HG03159 (cell line): ENCODE measurements around the gene CTNNAL1.
A peak's percentile ranks its signal among the peaks of the same experiment; 100 is the strongest.
"Not testable (repeated sequence)": the region's sequence is repeated elsewhere in the genome, so short reads cannot be mapped to it uniquely, and the experiment has no call there.

ENCODE experiments used
- ATAC-seq: cut with Tn5 transposase; IDR thresholded peaks from one replicate; pipeline ENCODE4 v1.9.1; 2021; ENCODE audit warnings: mild to moderate bottlenecking, moderate library complexity; ENCODE audit not compliant: unreplicated experiment

Gene CTNNAL1

DNA sequence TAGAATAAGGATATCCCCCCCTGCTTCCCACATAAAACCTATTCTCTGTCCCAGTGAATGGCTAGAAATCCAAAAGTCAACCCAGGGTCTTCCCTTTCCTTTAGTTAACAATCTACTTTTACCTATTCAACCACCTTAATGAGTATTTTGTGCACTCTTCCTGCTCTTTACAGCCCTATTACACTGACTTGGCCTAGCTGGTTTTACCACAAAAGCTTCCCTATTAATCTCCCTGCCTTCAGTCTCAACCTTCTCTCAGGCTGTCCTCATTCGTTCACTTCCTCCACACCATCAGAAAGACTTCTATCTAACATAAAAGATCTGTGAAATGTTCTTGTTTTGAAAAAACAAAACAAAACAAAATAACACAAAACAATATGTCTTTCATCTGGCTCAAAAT lies 16.2 kb downstream of the CTNNAL1 start:
- no peak for ATAC-seq

DNA sequence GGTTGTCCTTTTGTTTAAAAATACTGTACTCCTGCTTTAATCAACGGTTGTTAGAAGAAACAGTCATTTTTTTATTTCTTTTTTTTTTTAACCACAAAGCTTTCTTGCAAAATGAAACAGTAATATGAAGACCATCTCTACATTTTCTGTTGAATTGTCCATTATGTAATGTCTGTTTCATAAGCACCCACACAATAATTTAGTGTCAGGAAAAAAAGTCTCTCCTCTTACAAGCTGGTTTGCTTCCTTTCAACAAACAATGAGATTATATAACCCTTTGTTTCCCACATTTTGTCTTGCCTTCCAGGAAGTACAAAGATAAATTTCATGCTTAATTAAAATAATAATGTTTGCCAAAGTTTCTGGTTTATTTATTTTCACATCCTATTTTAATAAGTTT lies 16.7 kb downstream of the CTNNAL1 start:
- ATAC-seq = no peak

GRCh38 chr9:108994695-108995094 lies 18.6 kb downstream of the CTNNAL1 start:
- peak; percentile 98 for ATAC-seq

DNA sequence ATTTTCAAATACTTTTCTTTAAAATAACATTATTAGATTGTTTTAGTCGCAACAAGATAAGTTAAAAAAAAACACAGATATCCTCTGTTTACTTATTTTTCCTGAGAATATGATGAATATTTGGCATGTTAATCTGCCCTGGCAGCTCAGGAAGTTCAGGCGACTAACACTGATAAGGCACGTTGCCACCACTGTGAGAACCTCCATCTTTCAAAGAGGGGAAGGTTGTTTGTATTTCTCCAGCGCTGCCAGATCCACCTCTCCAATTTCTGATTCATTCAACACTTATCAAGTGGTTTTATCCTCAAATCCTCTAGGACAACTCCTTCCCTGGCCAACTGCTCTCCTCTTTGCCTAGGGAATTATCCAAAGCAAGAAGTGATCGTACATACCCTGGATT lies 21.8 kb downstream of the CTNNAL1 start:
- no peak for ATAC-seq

DNA sequence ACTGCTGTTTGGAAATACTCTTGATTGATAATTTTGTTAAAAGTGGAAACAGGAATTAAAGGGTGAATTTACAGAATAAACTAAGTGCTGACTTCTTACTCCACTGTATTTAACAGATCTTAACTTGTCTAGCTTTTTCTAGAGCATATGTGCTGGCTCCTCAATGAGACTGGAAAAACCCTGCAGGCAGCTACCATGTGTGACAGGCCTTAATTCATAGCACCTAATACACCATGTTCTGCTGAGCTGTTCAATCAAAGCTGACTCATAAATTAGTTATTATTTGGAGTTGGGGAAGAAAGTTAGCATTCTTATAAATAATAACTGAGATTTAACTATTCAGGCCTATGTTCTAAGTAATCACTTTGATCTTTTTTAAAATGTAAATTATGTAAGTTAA lies 29.4 kb downstream of the CTNNAL1 start:
- ATAC-seq = no peak

- ATAC-seq = no peak
Observed at GRCh38 chr9:108980893-108981292, 32.4 kb downstream of the CTNNAL1 start.

- ATAC-seq = no peak
Observed at GRCh38 chr9:108978205-108978604, 35.1 kb downstream of the CTNNAL1 start.

GRCh38 chr9:108973895-108974294 lies 39.4 kb downstream of the CTNNAL1 start:
- no peak for ATAC-seq

DNA sequence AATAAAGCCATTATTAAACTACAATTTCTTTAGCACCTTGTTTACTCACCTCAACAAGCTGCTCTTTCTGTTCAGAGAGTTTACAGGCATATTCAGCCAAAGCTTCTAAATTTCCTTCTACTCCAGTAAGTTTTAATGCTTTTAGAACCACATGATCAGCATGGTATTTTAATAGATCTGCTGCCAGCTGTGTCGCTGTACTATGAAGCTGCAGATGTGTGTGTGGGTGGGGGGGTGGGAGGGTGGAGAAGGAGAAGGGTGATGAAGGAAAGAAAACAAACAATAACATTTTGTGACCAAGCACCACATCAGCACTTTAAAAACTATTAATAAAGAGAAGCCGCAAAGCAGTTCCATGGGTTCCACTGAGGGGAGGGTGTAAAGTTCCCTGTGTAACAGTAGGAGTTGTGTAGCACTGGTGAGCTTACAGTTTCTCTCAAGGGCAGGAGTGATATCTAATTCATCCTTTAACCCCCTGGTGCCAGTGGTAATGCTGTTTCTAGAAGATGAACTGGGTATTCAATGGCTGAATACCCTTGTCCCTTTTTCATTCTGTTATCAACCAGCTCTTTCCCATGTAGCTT lies 40.6 kb downstream of the CTNNAL1 start:
- no peak for ATAC-seq

DNA sequence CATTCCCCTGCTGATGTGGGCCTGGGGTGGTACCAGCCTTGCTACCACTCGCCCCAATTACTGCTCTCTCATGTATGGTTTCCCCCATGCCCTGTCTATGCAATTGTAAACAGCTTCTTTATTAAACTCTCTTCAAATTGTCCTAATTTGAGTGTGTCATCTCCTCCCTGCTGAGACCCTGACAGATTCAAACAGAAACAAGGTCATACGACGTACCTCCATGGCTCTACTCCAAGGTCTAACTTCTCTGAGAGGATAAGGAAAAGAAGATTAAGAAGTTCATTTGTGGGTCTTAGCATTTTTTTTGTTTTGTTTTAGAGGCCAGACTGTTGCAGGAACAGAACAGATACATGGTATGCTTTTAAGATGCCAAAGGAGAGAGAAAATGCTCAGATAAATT lies 41.1 kb downstream of the CTNNAL1 start:
- ATAC-seq = no peak

DNA sequence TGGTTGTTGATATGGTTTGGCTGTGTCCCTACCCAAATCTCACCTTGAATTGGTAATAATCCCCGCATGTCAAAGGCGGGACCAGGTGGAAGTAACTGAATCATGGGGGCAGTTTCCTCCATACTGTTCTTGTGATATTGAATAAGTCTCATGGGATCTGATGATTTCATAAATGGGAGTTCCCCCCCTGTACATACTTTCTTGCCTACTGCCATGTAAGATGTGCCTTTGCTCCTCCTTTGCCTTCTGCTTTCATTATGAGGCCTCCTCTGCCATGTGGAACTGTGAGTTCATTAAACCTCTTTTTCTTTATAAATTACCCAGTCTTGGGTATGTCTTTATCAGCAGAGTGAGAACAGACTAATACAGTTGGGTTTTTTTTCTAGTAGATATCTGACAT lies 41.9 kb downstream of the CTNNAL1 start:
- ATAC-seq = not testable (repeated sequence)

- no peak for ATAC-seq
Observed at GRCh38 chr9:108967916-108968315, 45.4 kb downstream of the CTNNAL1 start.

DNA sequence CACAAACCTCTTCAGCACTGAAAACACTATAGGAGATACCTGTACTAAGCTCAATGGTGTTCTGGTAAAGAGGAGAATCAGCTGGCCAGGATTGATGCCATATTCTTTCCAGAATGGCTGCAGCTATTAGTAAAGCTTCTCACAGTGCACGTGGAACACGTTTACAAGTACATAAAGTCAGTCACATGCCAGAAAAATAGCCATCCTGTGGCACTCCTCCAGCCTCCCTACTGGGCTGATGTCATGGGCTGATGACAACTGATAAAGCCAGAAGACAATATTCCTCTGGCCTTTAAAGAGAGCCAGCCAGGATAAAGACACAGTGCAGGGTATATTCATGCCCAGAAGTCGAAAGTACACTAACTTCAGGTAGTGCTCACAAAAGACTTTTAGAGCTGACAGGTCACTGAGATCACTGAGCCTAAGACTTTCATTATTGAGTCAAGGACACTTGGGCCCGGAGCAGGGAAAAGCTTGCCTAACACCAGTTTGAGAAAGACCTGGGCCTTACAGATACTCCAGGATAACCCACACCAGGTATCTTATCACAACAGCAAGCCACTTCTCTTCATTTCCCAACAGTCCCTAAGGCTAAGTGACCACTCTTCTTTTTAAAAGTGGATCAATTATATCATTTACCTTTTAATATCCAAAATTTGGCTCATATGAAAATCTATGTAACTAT lies 49.7 kb downstream of the CTNNAL1 start:
- ATAC-seq = no peak

DNA sequence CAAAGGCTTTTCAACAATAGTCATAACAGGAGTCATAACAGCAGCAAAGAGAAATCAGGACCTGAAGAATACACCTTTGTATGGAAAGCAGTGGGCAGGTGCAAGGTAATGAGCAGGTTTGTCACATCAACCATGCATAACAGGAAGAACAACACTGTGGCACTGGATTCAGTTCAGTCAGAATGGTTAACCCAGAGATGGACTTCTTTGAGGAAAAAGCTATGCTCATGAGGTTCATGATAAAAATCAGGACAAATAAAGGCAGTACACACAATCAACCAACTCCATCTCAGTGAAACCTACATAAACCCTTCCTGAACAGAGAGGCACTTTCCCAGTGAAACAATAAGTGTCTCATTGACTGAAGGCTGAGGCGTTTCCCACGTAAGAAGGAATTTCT lies 52.1 kb downstream of the CTNNAL1 start:
- no peak for ATAC-seq

DNA sequence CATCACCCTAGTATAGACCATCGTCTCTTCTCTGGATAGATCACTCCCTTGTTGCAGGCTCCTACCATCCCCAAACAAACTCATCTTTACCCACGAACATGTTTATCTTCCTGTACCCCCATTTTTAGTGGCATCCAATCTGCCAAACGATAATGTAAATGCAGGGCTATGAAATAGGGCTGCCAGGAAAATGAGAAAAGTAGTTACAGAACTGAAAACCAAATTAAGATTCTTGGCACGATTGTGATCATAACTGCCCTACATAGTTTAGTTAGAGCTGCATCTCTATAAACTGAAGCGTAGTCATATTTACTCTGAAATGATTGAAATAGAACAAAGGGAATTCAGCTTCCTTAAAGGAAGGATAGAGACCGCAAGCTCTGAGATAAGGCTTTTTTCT lies 53.0 kb downstream of the CTNNAL1 start:
- no peak for ATAC-seq

GRCh38 chr9:108956631-108957026 lies 56.7 kb downstream of the CTNNAL1 start:
- no peak for ATAC-seq

GRCh38 chr9:108956022-108956630 lies 57.2 kb downstream of the CTNNAL1 start:
- no peak for ATAC-seq

- ATAC-seq = no peak
Observed at GRCh38 chr9:108953983-108954574, 59.2 kb downstream of the CTNNAL1 start.

DNA sequence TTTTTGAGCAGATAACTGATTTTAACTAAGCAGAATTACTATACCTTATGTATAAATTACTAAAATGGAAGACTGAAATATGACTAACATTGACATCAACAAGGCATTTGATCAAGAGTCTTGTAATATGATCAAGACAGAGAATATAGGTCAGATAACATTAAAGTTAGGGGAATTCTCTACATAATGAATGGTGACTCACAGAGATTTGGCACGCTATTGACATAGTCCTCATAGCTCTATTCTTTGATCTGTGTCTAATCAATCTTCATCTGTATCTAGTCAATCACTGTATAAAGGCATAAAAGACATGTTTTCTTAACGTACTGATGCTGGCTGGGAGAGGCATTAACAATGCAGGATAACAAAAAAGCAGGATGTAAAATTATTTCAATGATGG lies 61.7 kb downstream of the CTNNAL1 start:
- ATAC-seq = no peak

- no peak for ATAC-seq
Observed at GRCh38 chr9:108950168-108950567, 63.1 kb downstream of the CTNNAL1 start.

DNA sequence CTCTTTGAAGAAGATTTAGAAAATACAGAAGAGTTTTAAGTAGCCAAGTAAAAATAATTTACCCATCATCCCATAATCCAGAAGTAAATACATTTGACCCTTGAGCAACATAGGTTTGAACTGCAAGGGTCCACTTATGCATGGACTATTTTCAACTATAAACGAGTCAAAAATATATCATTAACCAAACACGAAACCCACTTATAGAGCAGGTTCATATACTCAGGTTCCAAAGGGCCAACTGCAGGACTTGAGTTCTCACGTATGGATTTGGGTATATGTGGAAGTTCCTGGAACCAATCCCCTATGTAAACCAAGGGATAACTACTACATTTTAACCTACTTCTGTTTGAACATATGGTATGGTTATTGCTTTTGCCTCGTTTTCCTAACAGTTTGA lies 73.3 kb downstream of the CTNNAL1 start:
- ATAC-seq = no peak
